K562 (cell line): Measurements from ENCODE around the gene MAP2. TPM values are rescaled to one million over a fixed set of nuclear protein-coding genes. Genes with fewer than 3 reads are reported as not detected.

Experiments used
- ATAC-seq: fragments of 200-7000 bp; cut with Tn5 transposase; 3 replicates; pipeline ENCODE4 v1.9.1; 2020; ENCODE audit warnings: moderate library complexity
- BruUV-seq: library from RNA; stranded (reverse); fragments of 400-500 nt; replicated peaks from 2 replicates; lab custom pipeline; 2021; lab: Mats Ljungman, UMichigan
- CTCF ChIA-PET: fragments of 300-600 bp; formaldehyde crosslinking; extraction: SDS; loops from one replicate; lab custom pipeline; 2021; ENCODE audit warnings: low intra/inter-chr PET ratio; lab: Yijun Ruan, JAX
- POLR2A ChIA-PET: fragments of 300-600, 350-650 bp; sonication (Branson Sonifier 250); formaldehyde crosslinking; extraction: SDS; loops from one replicate; lab custom pipeline; 2021; ENCODE audit warnings: antibody characterized with exemption, inconsistent platforms; lab: Yijun Ruan, JAX
- DNase-seq, 4 experiments: peaks; one replicate each; pipeline versions ENCODE4 v3.0.0 to v3.0.0-alpha.2; 2011 to 2018; ENCODE audit warnings: low spot score in 3 of 4, mixed read lengths in 3 of 4; ENCODE audit errors: extremely low read depth in 1 of 4
- FAIRE-seq: peaks from 2 replicates; lab custom pipeline; 2011; peaks lifted over from hg19 to GRCh38; lab: Jason Lieb, UNC
- H2AFZ ChIP-seq: 2 replicates; pipeline ENCODE4 v1.6.0; 2011; ENCODE audit warnings: low read depth, low read length, control low read depth, inconsistent platforms
- H3K27ac ChIP-seq: fragments of 200-600 bp; 3 replicates; pipeline ENCODE4 v1.8.0; 2011; ENCODE audit warnings: low read depth, mild to moderate bottlenecking, control low read depth, inconsistent platforms, low read length, moderate library complexity, mixed read lengths; ENCODE audit errors: extremely low read depth
- H3K27me3 ChIP-seq, 2 experiments: fragments of 300-600 bp in 1 of 2; 2 replicates in 1 of 2; 3 replicates in 1 of 2; pipeline versions ENCODE4 v1.6.0 to v1.8.0; 2011; ENCODE audit warnings: inconsistent platforms in 2 of 2, low read length in 2 of 2, mild to moderate bottlenecking in 1 of 2, mixed read lengths in 1 of 2, moderate library complexity in 1 of 2; ENCODE audit not compliant: control insufficient read depth in 2 of 2, insufficient read depth in 2 of 2
- H3K36me3 ChIP-seq: fragments of 300-600 bp; 3 replicates; pipeline ENCODE4 v1.8.0; 2011; ENCODE audit warnings: mild to moderate bottlenecking, low read length, inconsistent platforms; ENCODE audit not compliant: control insufficient read depth, insufficient read depth
- H3K4me1 ChIP-seq, 2 experiments: fragments of 200-600 bp in 1 of 2; replicated peaks in 1 of 2; 2 replicates in 1 of 2; 3 replicates in 1 of 2; pipeline versions ENCODE4 v1.5.1 to v1.8.0; 2011; ENCODE audit warnings: inconsistent platforms in 2 of 2, low read length in 2 of 2, mild to moderate bottlenecking in 1 of 2, mixed read lengths in 1 of 2, moderate library complexity in 1 of 2; ENCODE audit not compliant: control insufficient read depth in 2 of 2, insufficient read depth in 2 of 2
- H3K4me2 ChIP-seq: 2 replicates; pipeline ENCODE4 v1.6.1; 2011; ENCODE audit warnings: low read length, control low read depth, inconsistent platforms, mixed read lengths; ENCODE audit not compliant: insufficient read depth
- H3K4me3 ChIP-seq: fragments of 200-600 bp; sonication (generic), shearing (Covaris generic); 2 replicates; pipeline ENCODE4 v1.5.1; 2016; ENCODE audit warnings: control low read depth, inconsistent platforms
- H3K79me2 ChIP-seq: fragments of 200-600 bp; 3 replicates; pipeline ENCODE4 v1.8.0; 2011; ENCODE audit warnings: low read length, inconsistent platforms; ENCODE audit not compliant: control insufficient read depth, insufficient read depth
- H3K9ac ChIP-seq, 2 experiments: 2 replicates each; pipeline versions ENCODE4 v1.6.0 to v1.6.1; 2011; ENCODE audit warnings: low read depth in 2 of 2, low read length in 2 of 2, control low read depth in 1 of 2, inconsistent platforms in 1 of 2, mild to moderate bottlenecking in 1 of 2, mixed read lengths in 1 of 2; ENCODE audit not compliant: insufficient read depth in 1 of 2
- H3K9me1 ChIP-seq: one replicate; pipeline ENCODE4 v1.6.0; 2011; ENCODE audit warnings: inconsistent platforms, mild to moderate bottlenecking, low read length, moderate library complexity; ENCODE audit not compliant: control insufficient read depth, insufficient read depth
- H3K9me3 ChIP-seq: replicated peaks from 2 replicates; pipeline ENCODE4 v1.5.1; 2011; ENCODE audit warnings: low read depth, low read length, inconsistent platforms; ENCODE audit not compliant: control insufficient read depth, insufficient read depth
- H4K20me1 ChIP-seq: replicated peaks from 2 replicates; pipeline ENCODE4 v1.6.1; 2011; ENCODE audit warnings: low read length, inconsistent platforms, mixed read lengths; ENCODE audit not compliant: control insufficient read depth, insufficient read depth
- CHD7 ChIP-seq: fragments of 200-600 bp; sonication (generic); IDR thresholded peaks from one replicate; pipeline ENCODE4 v1.6.1; 2012; ENCODE audit warnings: mild to moderate bottlenecking, low read depth, low read length, inconsistent platforms
- HMG20B ChIP-seq: fragments of 250-450 bp; sonication (Bioruptor Pico); IDR thresholded peaks from 2 replicates; pipeline ENCODE4 v1.5.0; 2021; ENCODE audit warnings: mild to moderate bottlenecking
- MYNN ChIP-seq, 2 experiments: sonication (generic); formaldehyde crosslinking in 1 of 2; IDR thresholded peaks; 2 replicates each; pipeline versions ENCODE4 v1.5.0 to v1.6.1; 2016 to 2020; ENCODE audit warnings: antibody characterized with exemption in 1 of 2, missing genetic modification reagents in 1 of 2
- UBTF ChIP-seq, 2 experiments: IDR thresholded peaks; 2 replicates each; pipeline ENCODE4 v1.6.1; 2012; ENCODE audit warnings: improper control_type of control experiment in 2 of 2, low read depth in 2 of 2, low read length in 2 of 2, borderline replicate concordance in 1 of 2
- WGBS: fragments of 100-300 bp; shearing (Covaris generic); methylation state at CpG from one replicate; pipeline ENCODE4 v1.1.6; 2016; ENCODE audit warnings: low coverage, mixed read lengths; ENCODE audit not compliant: insufficient coverage; ENCODE audit errors: missing lambda C conversion rate; 5-methylcytosine and 5-hydroxymethylcytosine counted together
- in situ Hi-C: fragments of 300-500 bp; cut with MboI; formaldehyde crosslinking; loops from 4 replicates; pipeline ENCODE4 v1.15.0; 2018; ENCODE audit warnings: inconsistent platforms, mixed read lengths
- intact Hi-C: fragments of 100-400 bp; cut with micrococcal nuclease; formaldehyde crosslinking; loops from 2 replicates; pipeline ENCODE4 v1.14.2; 2022
- polyA plus RNA-seq, 8 experiments: library from polyadenylated mRNA; depleted of rRNA in 4 of 8; stranded (reverse) in 5 of 8; unstranded in 3 of 8; fragments of >200 nt; fragmentation: Nextera tagmentation in 2 of 8; fragmentation: Illumina TruSeq in 1 of 8; extraction: Ambion mirVana in 2 of 8; extraction: Trizol in 1 of 8; gene quantifications; 2 replicates each; pipeline versions ENCODE4 v1.2.1 to v1.2.3, GENCODE V29; 2011 to 2014; ENCODE audit warnings: inconsistent platforms in 1 of 8, missing spikeins in 1 of 8
- total RNA-seq, 7 experiments: library from RNA; depleted of rRNA in 6 of 7; stranded (reverse); fragments of >200 nt in 6 of 7; fragmentation: Illumina TruSeq in 2 of 7; extraction: Trizol in 2 of 7; gene quantifications; 2 replicates each; pipeline versions ENCODE4 v1.2.1 to v1.2.3, GENCODE V29; 2011 to 2021; ENCODE audit warnings: low replicate concordance in 1 of 7

The MAP2 gene
- total and polyA plus RNA-seq, 9 of the 15 experiments (the other 6 are each of a cell fraction or from before 2014, with no cell fraction given) = 0.13 TPM; not detected in 8

GRCh38 chr2:209772290-209772685, 348.4 kb downstream of the MAP2 start:
- no peak overlapping the region for H2AFZ ChIP-seq
- no peaks in the 10 kb centered on the region for H4K20me1 ChIP-seq
- no peak overlapping the region for H3K4me2 ChIP-seq
- no peak for ATAC-seq
- POLR2A ChIA-PET = no interaction called here
- no peak overlapping the region for H3K4me3 ChIP-seq
- no peak for TF ChIP-seq UBTF (IDR thresholded peaks at IDR 0.05; ENCODE audit: borderline replicate concordance in 1 of 2, low read depth in 2 of 2, low read length in 2 of 2)
- TF ChIP-seq MYNN (IDR thresholded peaks at IDR 0.05) = no peak
- TF ChIP-seq MYNN (CRISPR knock-in tag; IDR thresholded peaks at IDR 0.05) = no peak
- no peak for TF ChIP-seq CHD7
- no peak for TF ChIP-seq HMG20B (CRISPR knock-in tag)
- TF ChIP-seq, all 486 proteins: peak for 0
- no peak for DNase-seq
- no peaks in the 10 kb centered on the region for H3K79me2 ChIP-seq
- in situ Hi-C loops = no loop called here
- H3K27me3 ChIP-seq = no peaks in the 10 kb centered on the region
- CTCF ChIA-PET = no interaction called here
- no peak overlapping the region for H3K9ac ChIP-seq
- 6% methylated on average over 5 of the region's 8 CpGs for WGBS
- no peaks in the 10 kb centered on the region for H3K9me3 ChIP-seq
- no peaks in the 10 kb centered on the region for H3K9me1 ChIP-seq
- no peaks in the 10 kb centered on the region for H3K36me3 ChIP-seq
- H3K27ac ChIP-seq = no peak overlapping the region
- intact Hi-C loops = no loop called here
- peaks cover 0 to 7% of the 10 kb centered on the region in 2 experiments; a peak in 1 of 5 replicates for H3K4me1 ChIP-seq
- BruUV-seq = no TSS peak
- no peak for FAIRE-seq
